ENCODE data around the gene FBXO7. TPM values are rescaled to one million over a fixed set of nuclear protein-coding genes. Genes with fewer than 3 reads are reported as not detected.

FBXO7 gene
- total RNA-seq, 1 donor from 2014 or later = 101 TPM

Other genes with a start within 250 kb of the FBXO7 start
- gene SLC5A4, start 219.5 kb upstream of the FBXO7 start, total RNA-seq = 2.7 TPM in 1 of 2 replicates, not detected in the other
- gene RFPL3, start 116.9 kb upstream of the FBXO7 start, total RNA-seq = not detected in 2 replicates
- gene RTCB, start 62.6 kb upstream of the FBXO7 start, total RNA-seq = 70.7 and 92.3 TPM in 2 replicates
- gene BPIFC, start 10.4 kb upstream of the FBXO7 start, total RNA-seq = not detected in 2 replicates